Glutamatergic neuron (in vitro differentiated cells): ENCODE measurements around the gene PHF23. TPM values are rescaled to one million over a fixed set of nuclear protein-coding genes. Genes with fewer than 3 reads are reported as not detected.

Source experiments
- DNase-seq: peaks from one replicate; pipeline ENCODE4 v3.0.0; 2022
- H3K27ac Mint-ChIP-seq: one replicate; pipeline ENCODE4 v1.8.0; 2020; ENCODE audit warnings: mild to moderate bottlenecking, mixed read lengths, inconsistent platforms; ENCODE audit not compliant: unreplicated experiment
- H3K27me3 Mint-ChIP-seq: one replicate; pipeline ENCODE4 v1.8.0; 2020; ENCODE audit warnings: mild to moderate bottlenecking, moderate library complexity, mixed read lengths, inconsistent platforms; ENCODE audit not compliant: unreplicated experiment
- H3K36me3 Mint-ChIP-seq: one replicate; pipeline ENCODE4 v1.8.0; 2020; ENCODE audit warnings: mild to moderate bottlenecking, mixed read lengths, inconsistent platforms; ENCODE audit not compliant: unreplicated experiment
- H3K4me1 Mint-ChIP-seq: one replicate; pipeline ENCODE4 v1.8.0; 2020; ENCODE audit warnings: mild to moderate bottlenecking, low read depth, mixed read lengths, inconsistent platforms; ENCODE audit not compliant: unreplicated experiment
- H3K4me3 Mint-ChIP-seq: one replicate; pipeline ENCODE4 v1.8.0; 2020; ENCODE audit warnings: mild to moderate bottlenecking, mixed read lengths, inconsistent platforms; ENCODE audit not compliant: unreplicated experiment
- H3K9me3 Mint-ChIP-seq: one replicate; pipeline ENCODE4 v1.8.0; 2020; ENCODE audit warnings: mild to moderate bottlenecking, moderate library complexity, mixed read lengths, inconsistent platforms; ENCODE audit not compliant: unreplicated experiment
- CTCF ChIP-seq: fragments of 200-600 bp; sonication (generic); IDR thresholded peaks from one replicate; pipeline ENCODE4 v1.5.0; 2021; ENCODE audit not compliant: partially characterized antibody, unreplicated experiment
- total RNA-seq: library from RNA; stranded (reverse); fragmentation: NEBNext Ultra II Directional; extraction: Animal tissue kit (Norgen Biotek cat#: 25700); gene quantifications from one replicate; pipeline ENCODE4 v1.2.1, GENCODE V29; 2021; ENCODE audit not compliant: unreplicated experiment

The PHF23 gene
- total RNA-seq, 1 donor from 2014 or later: 72.3 TPM

GRCh38 chr17:7218758-7219157 lies 20.5 kb downstream of the PHF23 start:
- Mint-ChIP-seq H3K9me3 (peaks cover 20% of the 10 kb centered on the region), H3K27me3 (peaks cover 22% of the 10 kb centered on the region), H3K4me1 (peaks cover 37% of the 10 kb centered on the region), H3K27ac (peak overlapping the region; percentile 66), H3K36me3 (no peaks in the 10 kb centered on the region), H3K4me3 (peak overlapping the region; percentile 89)
- no peak for TF ChIP-seq CTCF
- DNase-seq: no peak

- peak overlapping the region; percentile 55 for H3K27ac Mint-ChIP-seq
- H3K9me3 Mint-ChIP-seq: peaks cover 20% of the 10 kb centered on the region
- DNase-seq: no peak
- TF ChIP-seq CTCF: no peak
- peak overlapping the region; percentile 82 for H3K4me3 Mint-ChIP-seq
- peaks cover 38% of the 10 kb centered on the region for H3K4me1 Mint-ChIP-seq
- H3K27me3 Mint-ChIP-seq: peaks cover 23% of the 10 kb centered on the region
- no peaks in the 10 kb centered on the region for H3K36me3 Mint-ChIP-seq
Measured at GRCh38 chr17:7218166-7218565, 21.1 kb downstream of the PHF23 start.

DNA sequence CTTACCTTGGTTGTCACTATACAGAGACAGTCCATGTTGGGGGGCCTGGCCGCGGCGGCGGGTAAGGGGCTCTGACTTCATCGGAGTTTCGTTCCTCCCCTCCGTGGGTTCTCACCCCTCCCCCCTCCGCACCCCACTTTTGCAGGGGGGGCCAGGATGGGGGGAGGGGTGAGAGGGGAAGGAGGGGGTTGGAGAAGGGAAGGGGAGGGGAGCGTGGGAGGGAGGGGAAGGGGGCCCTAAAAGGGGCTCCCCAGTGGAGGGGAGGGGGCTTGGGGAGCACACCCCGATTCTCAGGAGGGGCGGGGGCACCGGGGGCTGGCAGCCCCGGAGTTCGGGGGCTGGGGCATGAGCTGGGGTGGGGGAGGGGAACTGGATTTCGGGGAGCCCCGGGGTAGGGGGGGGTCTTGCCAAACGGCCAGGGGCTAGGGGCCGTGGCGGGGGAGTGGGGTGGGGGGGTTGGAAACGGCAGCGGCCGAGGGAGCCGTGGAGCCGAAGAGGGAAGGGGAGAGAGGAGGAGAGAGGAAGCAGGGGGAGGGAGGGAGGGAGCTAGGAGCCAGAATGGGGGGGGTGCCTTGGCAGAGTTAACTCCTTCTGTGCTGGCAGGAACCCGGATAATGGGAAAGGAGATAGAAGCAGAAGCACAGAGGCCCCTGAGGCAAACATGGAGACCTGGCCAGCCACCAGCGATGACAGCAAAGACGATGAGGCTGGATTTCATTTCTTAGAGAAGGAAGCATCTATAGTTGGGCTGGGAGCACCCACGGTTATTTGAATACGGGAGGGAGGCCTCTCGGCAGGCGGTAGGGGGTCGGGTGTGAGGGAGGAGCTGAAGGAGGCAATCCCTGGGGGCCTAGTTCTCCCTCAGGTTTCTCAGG lies 21.9 kb downstream of the PHF23 start:
- Mint-ChIP-seq H3K4me3 (peak overlapping the region; percentile 93), H3K27ac (peak overlapping the region; percentile 82), H3K27me3 (peaks cover 24% of the 10 kb centered on the region), H3K9me3 (peaks cover 19% of the 10 kb centered on the region), H3K36me3 (no peaks in the 10 kb centered on the region), H3K4me1 (peaks cover 40% of the 10 kb centered on the region)
- no peak for TF ChIP-seq CTCF
- peak; percentile 69 for DNase-seq

GRCh38 chr17:7216242-7217112 lies 22.8 kb downstream of the PHF23 start:
- H3K27ac Mint-ChIP-seq: peak overlapping the region; percentile 62
- peak overlapping the region; percentile 93 for H3K4me3 Mint-ChIP-seq
- no peak for DNase-seq
- TF ChIP-seq CTCF: no peak
- peaks cover 27% of the 10 kb centered on the region for H3K27me3 Mint-ChIP-seq
- peaks cover 47% of the 10 kb centered on the region for H3K4me1 Mint-ChIP-seq
- no peaks in the 10 kb centered on the region for H3K36me3 Mint-ChIP-seq
- peaks cover 17% of the 10 kb centered on the region for H3K9me3 Mint-ChIP-seq
